Head of caudate nucleus (tissue), 42 donors: ENCODE data around the gene SPR.

Source experiments
- DNase-seq, 42 donors: peaks; one replicate each; pipeline versions ENCODE4 v3.0.0 to v3.0.0-alpha.2; 2020 to 2021; ENCODE audit warnings: mixed read lengths in 7 of 42
- intact Hi-C: fragments of 100-400 bp; cut with DNase I; formaldehyde crosslinking; loops from one replicate; pipeline ENCODE4 v1.15.0; 2022

SPR gene

DNA sequence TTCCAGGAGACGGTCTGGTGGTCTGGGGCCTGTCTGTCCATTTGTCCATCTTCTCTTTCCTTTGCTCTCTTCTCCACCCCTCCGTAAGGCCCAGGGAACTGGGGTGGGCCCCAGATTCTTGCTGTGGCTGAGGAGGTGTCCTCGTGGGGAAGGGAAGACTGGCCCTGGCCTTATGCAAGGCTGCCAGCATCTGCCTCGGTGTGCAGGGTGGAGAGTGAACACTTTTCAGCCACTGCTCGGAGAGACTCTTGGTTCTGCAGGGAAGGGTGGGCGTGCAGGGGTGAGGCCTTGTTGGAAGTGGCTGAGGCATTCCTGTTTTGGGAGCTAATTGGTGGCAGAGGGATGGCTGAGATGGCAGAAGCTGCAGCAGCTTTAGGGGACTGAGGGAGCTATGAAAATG, 53.2 kb downstream of the SPR start:
- intact Hi-C loops: no loop called here
- no peak for DNase-seq

GRCh38 chr2:72940786-72941185, 53.6 kb downstream of the SPR start:
- DNase-seq: no peak
- intact Hi-C loops: no loop called here
